Measurements from ENCODE around the gene KRTAP22-2.

Gene KRTAP22-2

DNA sequence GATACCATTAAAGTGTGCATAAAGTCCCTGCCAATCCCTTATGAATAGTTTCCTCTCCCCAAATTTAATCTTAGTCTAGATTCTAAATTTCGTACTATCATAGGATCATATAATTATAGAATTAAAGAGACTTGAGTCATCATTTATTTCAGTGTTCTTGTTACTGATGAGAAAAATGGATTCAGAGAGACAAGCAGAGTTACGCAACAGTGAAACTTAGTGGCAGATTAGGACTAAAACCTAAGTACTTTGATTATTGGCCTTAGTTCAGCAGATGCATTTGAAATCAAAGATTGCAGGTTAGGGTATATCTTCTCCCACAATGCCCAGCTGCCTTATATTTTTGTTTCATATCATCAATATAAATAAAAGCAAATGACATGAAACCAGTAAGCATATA lies 28.2 kb downstream of the KRTAP22-2 start:
- DNase-seq, result no peak

DNA sequence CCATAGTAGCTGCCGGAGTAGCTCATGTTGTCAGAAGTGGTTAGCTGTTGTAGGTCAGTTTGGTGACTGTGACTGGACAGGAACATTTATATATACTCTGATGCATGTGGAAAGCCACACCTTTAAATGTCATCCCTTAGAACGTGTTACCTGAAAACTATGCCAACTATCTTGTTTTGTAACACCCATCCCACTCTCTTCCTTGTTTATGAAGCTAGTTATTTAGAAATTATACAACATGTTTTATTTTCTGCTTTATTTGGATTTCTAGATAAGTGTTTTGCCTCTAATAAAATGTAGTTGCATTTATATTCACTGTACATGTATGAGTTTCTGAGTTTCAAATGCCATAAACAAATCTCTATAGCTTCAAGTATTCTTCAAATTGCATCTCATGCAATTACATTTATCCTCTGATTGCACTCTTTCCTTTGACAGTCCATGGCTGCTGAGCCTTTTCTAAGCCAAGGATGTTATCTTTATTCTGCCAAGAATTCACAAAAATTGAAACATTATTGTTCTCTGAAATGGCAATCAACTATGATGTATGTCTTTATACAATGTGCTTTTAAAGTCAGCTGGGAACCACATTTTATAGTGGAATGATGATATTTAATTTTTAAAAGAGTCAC lies 28.8 kb downstream of the KRTAP22-2 start, which contains the start of gene KRTAP19-7:
TSS of gene KRTAP19-7 (minus strand) at position 51 of the 632 bp plus-strand sequence. CDS start at position 26, 25 bp downstream.
- no peak for DNase-seq

DNA sequence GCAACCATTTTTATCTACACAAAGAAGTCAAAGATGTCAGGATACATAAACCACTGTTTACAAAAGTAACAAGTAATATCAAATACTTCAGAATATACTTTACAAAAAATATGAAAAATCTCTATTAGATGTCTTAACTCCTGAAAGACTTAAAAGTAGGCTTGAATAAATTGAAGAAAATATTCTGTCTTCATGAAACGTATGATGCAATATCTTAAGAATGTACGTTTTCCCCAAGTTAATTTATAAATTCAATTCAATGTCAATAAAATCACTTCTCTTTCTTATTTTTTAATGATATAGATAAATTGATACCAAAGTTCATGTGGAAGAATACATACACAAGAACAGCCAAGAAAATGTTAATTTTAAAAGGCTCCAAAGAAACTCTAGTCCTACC lies 35.1 kb downstream of the KRTAP22-2 start:
- DNase-seq, result no peak

DNA sequence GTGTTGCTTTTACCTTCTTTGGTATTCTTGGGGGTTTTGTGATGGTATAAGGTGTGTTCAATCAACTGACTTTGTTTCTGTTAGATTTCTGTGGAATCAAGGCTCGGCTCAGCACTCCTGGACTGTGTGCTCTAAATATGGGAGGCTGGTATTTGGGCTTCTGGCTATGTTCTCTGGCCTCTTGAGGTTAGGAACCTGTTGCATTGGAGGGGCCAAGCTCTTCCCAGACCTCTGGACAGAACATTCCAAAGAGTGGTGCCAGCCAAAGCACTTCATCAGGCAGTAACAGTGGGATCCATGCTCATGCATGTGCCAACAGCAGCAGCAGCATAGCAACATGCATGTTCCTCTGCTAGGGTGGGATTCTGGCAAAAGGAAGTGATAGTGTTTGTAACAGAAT lies 37.4 kb downstream of the KRTAP22-2 start:
- no peak for DNase-seq

DNA sequence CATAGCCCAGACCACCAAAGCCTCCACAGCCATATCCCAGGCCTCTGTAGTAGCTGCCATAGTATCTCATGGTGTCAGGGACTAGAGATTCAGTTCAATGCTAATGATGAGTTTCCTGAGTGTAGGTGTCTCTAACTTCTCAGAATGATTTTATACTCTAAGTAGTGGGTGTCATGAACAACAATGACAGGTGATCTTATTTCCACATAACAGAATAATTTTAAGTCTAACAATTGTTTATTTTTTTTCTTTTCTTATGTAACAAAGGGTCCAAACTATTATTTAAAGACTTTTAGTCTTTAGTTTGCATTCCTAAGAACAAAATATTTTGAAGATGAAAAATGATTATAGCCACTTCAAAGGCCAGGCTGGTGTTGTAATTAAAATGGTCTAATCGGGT lies 48.4 kb downstream of the KRTAP22-2 start, which contains the start of gene KRTAP19-6:
TSS of gene KRTAP19-6 (minus strand) at position 101 of the 400 bp plus-strand sequence. CDS start at position 70, 31 bp downstream.
- no peak for DNase-seq
